Prostate gland (tissue), 2 donors: ENCODE results near the gene LYRM4.

Source experiments
- POLR2A ChIP-seq: fragments of 450-650 bp; IDR thresholded peaks from one replicate; pipeline ENCODE4 v1.6.1; 2016; ENCODE audit warnings: antibody characterized with exemption, mild to moderate bottlenecking
- POLR2AphosphoS5 ChIP-seq: sonication (generic); formaldehyde crosslinking; IDR thresholded peaks from one replicate; pipeline ENCODE4 v1.6.1; 2017; ENCODE audit warnings: antibody characterized with exemption
- TF ChIP-seq, protein P1 (sequence below), 4 experiments: fragments of 200-600 bp in 2 of 4; fragments of 450-650 bp in 2 of 4; sonication (generic) in 2 of 4; IDR thresholded peaks; 1 replicate in 3 of 4; 2 replicates in 1 of 4; pipeline ENCODE4 v1.5.1; 2016 to 2019; ENCODE audit warnings: antibody characterized with exemption in 4 of 4, mild to moderate bottlenecking in 2 of 4, moderate library complexity in 2 of 4

DNA sequence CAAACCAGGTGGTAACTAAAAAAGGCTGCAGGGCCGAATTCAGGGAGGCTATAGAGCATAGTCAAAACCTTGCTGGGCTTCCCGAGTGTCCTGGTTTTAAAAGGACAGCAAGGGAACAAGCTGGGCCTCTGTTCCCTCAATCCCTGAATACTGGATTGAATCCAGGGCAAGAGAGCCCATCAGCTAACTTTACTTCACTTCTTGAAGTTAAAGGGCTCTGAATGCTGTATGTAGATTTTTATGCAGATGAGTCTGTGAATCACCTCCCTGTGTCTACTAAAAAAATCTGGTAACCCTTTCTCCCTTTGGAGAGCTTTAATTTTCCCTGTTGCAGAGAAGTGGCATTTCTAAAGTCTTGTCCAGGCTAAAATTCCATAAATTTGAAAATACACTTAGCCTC, 29.5 kb downstream of the LYRM4 start:
- TF ChIP-seq, protein P1, sequence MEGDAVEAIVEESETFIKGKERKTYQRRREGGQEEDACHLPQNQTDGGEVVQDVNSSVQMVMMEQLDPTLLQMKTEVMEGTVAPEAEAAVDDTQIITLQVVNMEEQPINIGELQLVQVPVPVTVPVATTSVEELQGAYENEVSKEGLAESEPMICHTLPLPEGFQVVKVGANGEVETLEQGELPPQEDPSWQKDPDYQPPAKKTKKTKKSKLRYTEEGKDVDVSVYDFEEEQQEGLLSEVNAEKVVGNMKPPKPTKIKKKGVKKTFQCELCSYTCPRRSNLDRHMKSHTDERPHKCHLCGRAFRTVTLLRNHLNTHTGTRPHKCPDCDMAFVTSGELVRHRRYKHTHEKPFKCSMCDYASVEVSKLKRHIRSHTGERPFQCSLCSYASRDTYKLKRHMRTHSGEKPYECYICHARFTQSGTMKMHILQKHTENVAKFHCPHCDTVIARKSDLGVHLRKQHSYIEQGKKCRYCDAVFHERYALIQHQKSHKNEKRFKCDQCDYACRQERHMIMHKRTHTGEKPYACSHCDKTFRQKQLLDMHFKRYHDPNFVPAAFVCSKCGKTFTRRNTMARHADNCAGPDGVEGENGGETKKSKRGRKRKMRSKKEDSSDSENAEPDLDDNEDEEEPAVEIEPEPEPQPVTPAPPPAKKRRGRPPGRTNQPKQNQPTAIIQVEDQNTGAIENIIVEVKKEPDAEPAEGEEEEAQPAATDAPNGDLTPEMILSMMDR (IDR thresholded peaks at IDR 0.05): no peak
- no peak for TF ChIP-seq POLR2A
- TF ChIP-seq POLR2AphosphoS5: no peak
